ENCODE results near the gene THAP8. TPM values are rescaled to one million over a fixed set of nuclear protein-coding genes. Genes with fewer than 3 reads are reported as not detected.
A peak's percentile ranks its signal among the peaks of the same experiment; 100 is the strongest.

THAP8 gene
- total RNA-seq, 1 donor, result 4.1 TPM

DNA sequence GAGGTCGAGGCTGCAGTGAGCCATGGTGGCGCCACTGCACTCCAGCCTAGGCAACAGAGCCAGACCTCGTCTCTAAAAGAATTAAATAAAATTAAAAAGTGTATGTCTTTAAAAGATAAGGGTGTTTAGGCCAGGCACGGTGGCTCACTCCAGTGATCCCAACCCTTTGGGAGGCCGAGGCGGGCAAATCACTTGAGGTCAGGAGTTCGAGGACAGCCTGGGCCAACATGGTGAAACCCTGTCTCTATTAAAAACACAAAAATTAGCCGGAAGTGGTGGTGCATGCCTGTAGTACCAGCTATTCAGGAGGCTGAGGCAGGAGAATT lies 66.6 kb downstream of the THAP8 start:
- no peak for TF ChIP-seq CTCF (IDR thresholded peaks at IDR 0.05; ENCODE audit: insufficient read depth, low read length)
- H3K4me3 ChIP-seq (ENCODE audit: low read depth, low read length), result no peak overlapping the region
- no peak for DNase-seq (ENCODE audit: low read depth)

GRCh38 chr19:35986664-35987570 lies 67.2 kb downstream of the THAP8 start:
- peak overlapping the region; percentile 22 for H3K4me3 ChIP-seq (ENCODE audit: low read depth, low read length)
- no peak for TF ChIP-seq CTCF (IDR thresholded peaks at IDR 0.05; ENCODE audit: insufficient read depth, low read length)
- DNase-seq (ENCODE audit: low read depth), result no peak

DNA sequence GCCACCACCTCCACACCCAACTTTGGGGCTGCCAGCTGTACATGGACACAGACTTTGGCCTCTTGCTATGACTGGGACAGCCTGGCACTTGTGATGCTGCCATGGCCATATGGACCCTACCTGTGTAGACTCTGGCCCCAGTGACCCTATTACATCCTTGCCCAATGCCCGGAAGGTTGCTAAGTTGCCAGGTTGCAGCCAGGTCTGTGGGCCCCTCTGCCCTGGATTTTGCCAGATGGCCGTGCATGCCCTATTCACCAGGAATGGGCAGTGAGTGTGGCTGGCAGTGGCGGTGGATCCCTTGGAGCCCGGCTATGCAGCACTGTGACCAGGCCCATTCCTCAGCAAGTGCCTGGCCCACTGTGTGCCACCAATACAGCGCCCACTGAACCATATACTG lies 68.0 kb downstream of the THAP8 start:
- no peak for DNase-seq (ENCODE audit: low read depth)

More for the DNA sequence above, 68.0 kb downstream of the THAP8 start:
- no peak overlapping the region for H3K4me3 ChIP-seq (ENCODE audit: low read depth, low read length)
- TF ChIP-seq CTCF (IDR thresholded peaks at IDR 0.05; ENCODE audit: insufficient read depth, low read length), result no peak

Other genes starting within 250 kb of the THAP8 start
- not detected in 2 replicates for gene PRODH2, start 241.4 kb downstream of the THAP8 start, total RNA-seq (ENCODE audit: low replicate concordance)
- gene NPHS1, start 201.8 kb downstream of the THAP8 start, total RNA-seq (ENCODE audit: low replicate concordance), result not detected in 2 replicates
- 0.25 TPM in 1 of 2 replicates, not detected in the other for gene KIRREL2, start 197.4 kb downstream of the THAP8 start, total RNA-seq (ENCODE audit: low replicate concordance)
- 4.1 and 8.6 TPM in 2 replicates for gene APLP1, start 185.7 kb downstream of the THAP8 start, total RNA-seq (ENCODE audit: low replicate concordance)
- gene NFKBID, start 153.7 kb downstream of the THAP8 start, total RNA-seq (ENCODE audit: low replicate concordance), result 2.5 and 3.7 TPM in 2 replicates
- gene HCST, start 151.8 kb downstream of the THAP8 start, total RNA-seq (ENCODE audit: low replicate concordance), result 0.81 and 2.7 TPM in 2 replicates
- gene TYROBP, start 146.0 kb downstream of the THAP8 start, total RNA-seq (ENCODE audit: low replicate concordance), result not detected in 2 replicates
- 5.9 and 9.3 TPM in 2 replicates for gene LRFN3, start 117.9 kb downstream of the THAP8 start, total RNA-seq (ENCODE audit: low replicate concordance)
- gene SDHAF1, start 59.1 kb downstream of the THAP8 start, total RNA-seq (ENCODE audit: low replicate concordance), result 12.7 and 38.7 TPM in 2 replicates
- gene SYNE4, start 45.5 kb downstream of the THAP8 start, total RNA-seq (ENCODE audit: low replicate concordance), result not detected in 2 replicates
- gene ALKBH6, start 40.1 kb downstream of the THAP8 start, total RNA-seq (ENCODE audit: low replicate concordance), result 14.2 and 15.5 TPM in 2 replicates
- gene CLIP3, start 21.4 kb downstream of the THAP8 start, total RNA-seq (ENCODE audit: low replicate concordance), result 7.4 and 20.1 TPM in 2 replicates
- gene WDR62, start 612 bp upstream of the THAP8 start, total RNA-seq (ENCODE audit: low replicate concordance), result 0.25 and 10.1 TPM in 2 replicates
- not detected in 2 replicates for gene OVOL3, start 56.9 kb upstream of the THAP8 start, total RNA-seq (ENCODE audit: low replicate concordance)
- gene POLR2I, start 60.6 kb upstream of the THAP8 start, total RNA-seq (ENCODE audit: low replicate concordance), result 33.2 and 37.9 TPM in 2 replicates
- 83.6 and 164 TPM in 2 replicates for gene TBCB, start 61.2 kb upstream of the THAP8 start, total RNA-seq (ENCODE audit: low replicate concordance)
- 55.1 and 398 TPM in 2 replicates for gene CAPNS1, start 85.8 kb upstream of the THAP8 start, total RNA-seq (ENCODE audit: low replicate concordance)
- 5.4 and 17.0 TPM in 2 replicates for gene COX7A1, start 98.2 kb upstream of the THAP8 start, total RNA-seq (ENCODE audit: low replicate concordance)
- gene ZNF565, start 160.4 kb upstream of the THAP8 start, total RNA-seq (ENCODE audit: low replicate concordance), result 7.0 and 7.6 TPM in 2 replicates
- 107 and 130 TPM in 2 replicates for gene ZNF146, start 160.8 kb upstream of the THAP8 start, total RNA-seq (ENCODE audit: low replicate concordance)

Measured in fibroblast of the aortic adventitia (primary cell).